ENCODE measurements around the gene CARM1. TPM values are rescaled to one million over a fixed set of nuclear protein-coding genes. Genes with fewer than 3 reads are reported as not detected.
A peak's percentile ranks its signal among the peaks of the same experiment; 100 is the strongest.
"Not testable (repeated sequence)": the region's sequence is repeated elsewhere in the genome, so short reads cannot be mapped to it uniquely, and the experiment has no call there.

The CARM1 gene
- total RNA-seq, 6 experiments from 2014 or later = 67.2 to 82.1 (median 76.8) TPM

DNA sequence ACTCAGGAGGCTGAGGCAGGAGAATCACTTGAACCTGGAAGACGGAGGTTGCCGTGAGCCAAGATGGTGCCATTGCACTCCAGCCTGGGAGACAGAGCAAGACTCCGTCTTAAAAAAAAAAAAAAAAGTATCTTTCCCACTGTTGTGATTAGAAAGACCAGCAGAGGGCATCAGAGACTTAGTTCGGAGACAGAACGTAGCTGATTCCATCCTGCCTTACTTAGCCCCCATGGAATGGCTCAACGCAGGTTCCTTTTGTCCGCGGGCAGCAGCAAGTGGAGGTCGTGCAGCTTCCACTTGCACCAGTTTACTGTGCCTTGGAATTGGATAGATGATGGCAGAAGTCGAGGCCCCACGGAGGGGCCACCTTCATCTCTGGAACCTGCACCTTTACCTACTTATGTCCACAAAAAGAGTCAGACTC is 65.3 kb downstream of the CARM1 start:
- H3K9me3 Mint-ChIP-seq = no peaks in the 10 kb centered on the region
- TF ChIP-seq, protein P1, sequence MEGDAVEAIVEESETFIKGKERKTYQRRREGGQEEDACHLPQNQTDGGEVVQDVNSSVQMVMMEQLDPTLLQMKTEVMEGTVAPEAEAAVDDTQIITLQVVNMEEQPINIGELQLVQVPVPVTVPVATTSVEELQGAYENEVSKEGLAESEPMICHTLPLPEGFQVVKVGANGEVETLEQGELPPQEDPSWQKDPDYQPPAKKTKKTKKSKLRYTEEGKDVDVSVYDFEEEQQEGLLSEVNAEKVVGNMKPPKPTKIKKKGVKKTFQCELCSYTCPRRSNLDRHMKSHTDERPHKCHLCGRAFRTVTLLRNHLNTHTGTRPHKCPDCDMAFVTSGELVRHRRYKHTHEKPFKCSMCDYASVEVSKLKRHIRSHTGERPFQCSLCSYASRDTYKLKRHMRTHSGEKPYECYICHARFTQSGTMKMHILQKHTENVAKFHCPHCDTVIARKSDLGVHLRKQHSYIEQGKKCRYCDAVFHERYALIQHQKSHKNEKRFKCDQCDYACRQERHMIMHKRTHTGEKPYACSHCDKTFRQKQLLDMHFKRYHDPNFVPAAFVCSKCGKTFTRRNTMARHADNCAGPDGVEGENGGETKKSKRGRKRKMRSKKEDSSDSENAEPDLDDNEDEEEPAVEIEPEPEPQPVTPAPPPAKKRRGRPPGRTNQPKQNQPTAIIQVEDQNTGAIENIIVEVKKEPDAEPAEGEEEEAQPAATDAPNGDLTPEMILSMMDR (IDR thresholded peaks at IDR 0.05) = peak; percentile 81
- H3K4me3 Mint-ChIP-seq = no peak overlapping the region
- H3K27me3 Mint-ChIP-seq (ENCODE audit: insufficient read depth) = no peaks in the 10 kb centered on the region; the same call in 1 of the 2 replicates
- peak; percentile 65 for DNase-seq
- H3K27ac Mint-ChIP-seq = no peak overlapping the region
- H3K4me1 Mint-ChIP-seq (ENCODE audit: low read depth) = peaks cover 6% of the 10 kb centered on the region
- H3K36me3 Mint-ChIP-seq (ENCODE audit: low read depth) = no peaks in the 10 kb centered on the region

DNA sequence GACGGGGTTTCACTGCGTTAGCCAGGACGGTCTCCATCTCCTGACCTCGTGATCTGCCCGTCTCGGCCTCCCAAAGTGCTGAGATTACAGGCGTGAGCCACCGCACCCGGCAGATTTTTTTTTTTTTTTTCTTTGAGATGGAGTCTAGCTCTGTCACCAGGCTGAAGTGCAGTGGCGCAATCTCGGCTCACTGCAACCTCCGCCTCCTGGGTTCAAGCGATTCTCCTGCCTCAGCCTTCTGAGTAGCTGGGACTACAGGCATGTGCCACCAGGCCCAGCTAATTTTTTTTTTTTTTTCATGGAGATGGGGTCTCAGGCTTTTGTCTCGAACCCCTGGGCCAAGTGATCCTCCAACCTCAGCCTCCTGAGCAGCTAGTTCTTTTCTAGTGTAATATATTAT is 70.3 kb downstream of the CARM1 start:
- not testable (repeated sequence) for H3K4me3 Mint-ChIP-seq; H3K27ac Mint-ChIP-seq; H3K36me3 Mint-ChIP-seq (ENCODE audit: low read depth); H3K9me3 Mint-ChIP-seq; H3K27me3 Mint-ChIP-seq (ENCODE audit: insufficient read depth); DNase-seq
- peaks cover 17% of the 10 kb centered on the region for H3K4me1 Mint-ChIP-seq (ENCODE audit: low read depth)

- not testable (repeated sequence) for H3K36me3 Mint-ChIP-seq (ENCODE audit: low read depth); H3K27me3 Mint-ChIP-seq (ENCODE audit: insufficient read depth); H3K27ac Mint-ChIP-seq; H3K4me3 Mint-ChIP-seq; DNase-seq; H3K9me3 Mint-ChIP-seq
- H3K4me1 Mint-ChIP-seq (ENCODE audit: low read depth) = peaks cover 23% of the 10 kb centered on the region
These were observed 72.1 kb downstream of the CARM1 start for GRCh38 chr19:10943412-10943811.

- peaks cover 17% of the 10 kb centered on the region for H3K4me1 Mint-ChIP-seq (ENCODE audit: low read depth)
- H3K27ac Mint-ChIP-seq = no peak overlapping the region
- no peaks in the 10 kb centered on the region for H3K9me3 Mint-ChIP-seq
- H3K27me3 Mint-ChIP-seq (ENCODE audit: insufficient read depth) = no peaks in the 10 kb centered on the region
- no peaks in the 10 kb centered on the region for H3K36me3 Mint-ChIP-seq (ENCODE audit: low read depth)
- TF ChIP-seq, protein P1 (IDR thresholded peaks at IDR 0.05) = no peak
- DNase-seq = no peak
- no peak overlapping the region for H3K4me3 Mint-ChIP-seq
These were observed 73.9 kb downstream of the CARM1 start for GRCh38 chr19:10945264-10945663.

DNA sequence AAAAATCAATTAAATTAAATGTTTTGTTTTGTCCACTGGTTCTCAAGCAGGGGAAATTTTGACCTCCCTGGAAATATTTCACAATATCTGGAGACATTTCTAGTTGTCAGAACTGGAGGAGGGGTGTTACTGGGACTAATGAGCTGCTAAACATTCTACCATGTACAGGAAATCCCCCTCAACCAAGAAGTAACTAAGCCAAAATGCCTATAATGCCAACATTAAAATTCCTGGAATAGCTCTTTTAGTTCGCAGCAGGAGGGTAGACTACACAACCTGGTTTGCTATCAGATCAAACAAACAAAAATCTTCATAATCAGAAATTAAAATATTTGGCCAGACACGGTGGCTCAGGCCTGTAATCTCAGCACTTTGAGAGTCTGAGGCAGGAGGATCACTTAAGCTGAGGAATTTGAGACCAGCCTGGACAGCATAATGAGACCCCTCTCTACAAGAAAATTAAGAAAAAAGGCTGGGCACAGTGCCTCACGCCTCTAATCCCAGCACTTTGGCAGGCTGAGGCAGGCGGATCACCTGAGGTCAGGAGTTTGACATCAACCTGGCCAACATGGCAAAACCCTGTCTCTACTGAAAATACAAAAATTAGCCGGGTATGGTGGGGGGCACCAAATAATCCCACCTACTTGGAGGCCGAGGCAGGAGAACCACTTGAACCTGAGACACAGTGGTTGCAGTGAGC is 75.8 kb downstream of the CARM1 start:
- H3K4me3 Mint-ChIP-seq = no peak overlapping the region

DNA sequence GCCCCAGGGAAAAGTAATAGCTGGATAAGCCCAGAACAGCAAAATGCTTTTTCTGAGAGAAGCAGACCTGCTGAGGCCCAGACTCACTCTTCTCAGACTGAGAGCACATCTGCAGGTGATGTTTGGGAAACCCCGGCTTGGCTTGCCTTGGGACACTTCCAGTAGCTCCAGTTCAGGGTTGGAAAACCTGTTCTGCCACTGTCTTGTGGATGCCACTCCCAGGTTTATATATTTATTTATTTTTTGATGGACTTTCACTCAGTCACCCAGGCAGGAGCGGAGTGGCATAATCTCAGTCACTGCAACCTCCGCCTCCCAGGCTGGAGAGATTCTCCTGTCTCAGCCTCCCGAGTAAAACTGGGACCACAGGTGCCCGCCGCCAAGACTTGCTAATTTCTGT is 81.5 kb downstream of the CARM1 start:
- H3K4me3 Mint-ChIP-seq = no peak overlapping the region
- H3K27me3 Mint-ChIP-seq (ENCODE audit: insufficient read depth) = no peaks in the 10 kb centered on the region; the same call in 1 of the 2 replicates
- DNase-seq = no peak
- H3K9me3 Mint-ChIP-seq = no peaks in the 10 kb centered on the region
- no peak overlapping the region for H3K27ac Mint-ChIP-seq
- no peaks in the 10 kb centered on the region for H3K36me3 Mint-ChIP-seq (ENCODE audit: low read depth)
- TF ChIP-seq, protein P1 (IDR thresholded peaks at IDR 0.05) = no peak
- H3K4me1 Mint-ChIP-seq (ENCODE audit: low read depth) = peaks cover 7% of the 10 kb centered on the region

More for the DNA sequence above, 75.8 kb downstream of the CARM1 start:
- peak overlapping the region; percentile 46; the same call in 1 of the 2 replicates for H3K27ac Mint-ChIP-seq
- H3K27me3 Mint-ChIP-seq (ENCODE audit: insufficient read depth) = no peaks in the 10 kb centered on the region
- peaks cover 14% of the 10 kb centered on the region for H3K4me1 Mint-ChIP-seq (ENCODE audit: low read depth)
- TF ChIP-seq, protein P1 (IDR thresholded peaks at IDR 0.05) = no peak
- no peaks in the 10 kb centered on the region for H3K9me3 Mint-ChIP-seq
- no peak for DNase-seq
- H3K36me3 Mint-ChIP-seq (ENCODE audit: low read depth) = no peaks in the 10 kb centered on the region

DNA sequence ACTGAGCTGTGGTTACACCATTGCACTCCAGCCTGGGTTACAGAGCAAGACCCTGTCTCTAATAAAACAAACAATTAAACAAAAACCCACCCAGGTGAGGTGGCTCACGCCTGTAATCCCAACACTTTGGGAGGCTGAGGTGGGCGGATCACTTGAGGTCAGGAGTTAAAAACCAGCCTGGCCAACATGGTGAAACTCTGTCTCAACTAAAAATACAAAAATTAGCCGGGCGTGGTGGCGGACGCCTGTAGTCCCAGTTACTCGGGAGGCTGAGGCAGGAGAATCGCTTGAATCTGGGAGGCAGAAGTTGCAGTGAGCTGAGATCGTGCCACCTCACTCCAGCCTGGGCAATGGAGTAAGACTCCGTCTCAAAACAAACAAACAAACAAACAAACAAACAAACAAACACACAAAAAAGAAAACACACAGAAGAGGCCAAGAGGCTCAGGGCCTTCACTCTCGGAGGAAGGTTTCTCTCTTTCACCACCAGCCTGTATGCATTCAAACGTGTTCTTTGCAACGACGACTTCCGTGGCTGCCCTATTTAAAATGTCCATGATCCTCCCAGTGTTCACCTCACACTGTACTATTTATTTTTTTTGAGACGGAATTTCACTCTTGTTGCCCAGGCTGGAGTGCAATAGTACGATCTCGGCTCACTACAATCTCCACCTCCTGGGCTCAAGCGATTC is 88.1 kb downstream of the CARM1 start:
- H3K27me3 Mint-ChIP-seq (ENCODE audit: insufficient read depth); H3K36me3 Mint-ChIP-seq (ENCODE audit: low read depth); H3K9me3 Mint-ChIP-seq; DNase-seq: not testable (repeated sequence)
- H3K4me1 Mint-ChIP-seq (ENCODE audit: low read depth) = peaks cover 20% of the 10 kb centered on the region
- H3K4me3 Mint-ChIP-seq = peak overlapping the region; percentile 86; the same call in 1 of the 2 replicates
- peak overlapping the region; percentile 86; the same call in 1 of the 2 replicates for H3K27ac Mint-ChIP-seq
